Right ventricle myocardium superior (tissue), 1 donor: ENCODE results near the gene ZNF730. TPM values are rescaled to one million over a fixed set of nuclear protein-coding genes. Genes with fewer than 3 reads are reported as not detected.

ENCODE experiments used
- total RNA-seq: library from RNA; stranded (reverse); fragmentation: NEBNext Ultra II Directional; extraction: Animal tissue kit (Norgen Biotek cat#: 25700); gene quantifications from one replicate; pipeline ENCODE4 v1.2.1, GENCODE V29; 2021
- donor health status: DM: no; HTN: yes; CAD: no; lungs with severe emphysema.

Gene ZNF730
- total RNA-seq, 1 donor from 2014 or later, result not detected

Other genes with a start within 250 kb of the ZNF730 start
- 4.1 TPM for gene ZNF728, start 113.8 kb upstream of the ZNF730 start, total RNA-seq
- gene ZNF724, start 133.4 kb downstream of the ZNF730 start, total RNA-seq, result 1.3 TPM